Stomach (tissue), 4 donors: ENCODE results near the gene LY6G5C.

Experiments
- POLR2A ChIP-seq, 4 donors: fragments of 450-650 bp; IDR thresholded peaks; one replicate each; pipeline ENCODE4 v1.6.1; 2016; ENCODE audit warnings: antibody characterized with exemption in 4 of 4, control low read depth in 2 of 4, mild to moderate bottlenecking in 1 of 4, moderate library complexity in 1 of 4
- POLR2AphosphoS5 ChIP-seq, 3 donors: sonication (generic); formaldehyde crosslinking; IDR thresholded peaks; one replicate each; pipeline ENCODE4 v1.6.1; 2016; ENCODE audit warnings: antibody characterized with exemption in 3 of 3
- TF ChIP-seq, protein P1 (sequence below), 7 experiments: fragments of 450-650 bp in 4 of 7; fragments of 200-600 bp in 3 of 7; sonication (generic) in 3 of 7; IDR thresholded peaks; one replicate each; pipeline ENCODE4 v1.5.1; 2016 to 2019; ENCODE audit warnings: antibody characterized with exemption in 7 of 7, control low read depth in 2 of 7, mild to moderate bottlenecking in 1 of 7

- TF ChIP-seq, protein P1, sequence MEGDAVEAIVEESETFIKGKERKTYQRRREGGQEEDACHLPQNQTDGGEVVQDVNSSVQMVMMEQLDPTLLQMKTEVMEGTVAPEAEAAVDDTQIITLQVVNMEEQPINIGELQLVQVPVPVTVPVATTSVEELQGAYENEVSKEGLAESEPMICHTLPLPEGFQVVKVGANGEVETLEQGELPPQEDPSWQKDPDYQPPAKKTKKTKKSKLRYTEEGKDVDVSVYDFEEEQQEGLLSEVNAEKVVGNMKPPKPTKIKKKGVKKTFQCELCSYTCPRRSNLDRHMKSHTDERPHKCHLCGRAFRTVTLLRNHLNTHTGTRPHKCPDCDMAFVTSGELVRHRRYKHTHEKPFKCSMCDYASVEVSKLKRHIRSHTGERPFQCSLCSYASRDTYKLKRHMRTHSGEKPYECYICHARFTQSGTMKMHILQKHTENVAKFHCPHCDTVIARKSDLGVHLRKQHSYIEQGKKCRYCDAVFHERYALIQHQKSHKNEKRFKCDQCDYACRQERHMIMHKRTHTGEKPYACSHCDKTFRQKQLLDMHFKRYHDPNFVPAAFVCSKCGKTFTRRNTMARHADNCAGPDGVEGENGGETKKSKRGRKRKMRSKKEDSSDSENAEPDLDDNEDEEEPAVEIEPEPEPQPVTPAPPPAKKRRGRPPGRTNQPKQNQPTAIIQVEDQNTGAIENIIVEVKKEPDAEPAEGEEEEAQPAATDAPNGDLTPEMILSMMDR (IDR thresholded peaks at IDR 0.05): no peak
- TF ChIP-seq POLR2AphosphoS5 (IDR thresholded peaks at IDR 0.05): no peak
- TF ChIP-seq POLR2A (IDR thresholded peaks at IDR 0.05): no peak
Observed at GRCh38 chr6:31706599-31706998, 25.7 kb upstream of the LY6G5C start, which contains the start of gene LY6G6F.
